OCI-LY1 (cell line): ENCODE measurements around the gene DMKN.

ENCODE experiments used
- EZH2 ChIP-seq: fragments of 200-600 bp; sonication (generic), shearing (Covaris generic); IDR thresholded peaks from 2 replicates; pipeline ENCODE4 v1.8.0; 2017; ENCODE audit warnings: borderline replicate concordance, mixed run types, mild to moderate bottlenecking, antibody characterized with exemption, low read length, moderate library complexity, mixed read lengths
- TF ChIP-seq, protein P1 (sequence below): fragments of 200-600 bp; sonication (generic), shearing (Covaris generic); IDR thresholded peaks from 2 replicates; pipeline ENCODE4 v1.5.1; 2017; ENCODE audit warnings: mild to moderate bottlenecking, antibody characterized with exemption, low read length, moderate library complexity, mixed read lengths

DNA sequence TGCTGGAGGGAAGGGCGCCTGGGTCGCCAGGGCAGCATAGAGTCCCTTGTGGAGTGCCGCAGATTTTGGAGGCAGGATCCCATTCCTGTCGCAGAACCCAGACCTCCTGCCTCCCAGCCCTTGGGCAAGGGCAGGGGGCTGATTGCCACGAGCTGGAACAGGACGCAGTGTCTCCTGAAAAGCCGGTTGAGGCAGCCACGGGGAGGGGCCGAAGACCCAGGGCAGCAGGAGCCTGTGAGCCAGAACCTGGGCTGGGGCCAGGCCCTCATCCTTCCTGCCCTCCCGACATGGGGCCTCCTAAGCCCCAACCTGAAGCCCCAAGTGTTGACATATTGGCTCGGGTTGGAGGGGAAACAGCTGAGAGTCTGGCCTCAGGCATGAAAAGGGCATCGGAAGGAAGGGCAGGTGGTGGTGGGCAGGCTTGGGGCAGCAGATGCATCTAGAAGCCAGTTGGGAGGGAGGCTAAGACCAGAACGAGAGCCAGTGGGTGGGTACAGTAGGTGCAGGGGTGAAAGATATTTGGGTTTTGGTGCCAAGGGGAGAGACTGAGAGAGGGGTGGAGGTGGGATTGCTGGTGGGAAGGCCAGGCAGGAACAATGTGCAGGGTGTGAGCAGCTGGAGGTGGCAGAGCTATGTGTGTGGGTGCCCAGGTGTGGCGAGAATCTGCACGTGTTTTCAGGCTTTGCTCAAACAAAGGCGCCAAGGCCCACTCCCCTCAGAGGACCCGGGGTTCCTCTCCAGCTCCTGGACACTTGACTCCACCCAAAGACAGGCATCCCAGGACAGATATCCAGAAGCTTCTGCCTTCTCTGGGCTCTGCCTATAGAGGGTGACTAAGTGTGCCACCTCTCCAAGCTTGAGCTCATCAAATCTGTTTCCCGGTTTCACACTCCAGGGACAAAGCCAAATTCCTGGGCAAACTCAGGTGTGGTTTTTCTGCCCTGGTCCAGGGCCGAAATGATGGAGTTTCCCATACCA lies 16.1 kb upstream of the DMKN start:
- TF ChIP-seq, protein P1, sequence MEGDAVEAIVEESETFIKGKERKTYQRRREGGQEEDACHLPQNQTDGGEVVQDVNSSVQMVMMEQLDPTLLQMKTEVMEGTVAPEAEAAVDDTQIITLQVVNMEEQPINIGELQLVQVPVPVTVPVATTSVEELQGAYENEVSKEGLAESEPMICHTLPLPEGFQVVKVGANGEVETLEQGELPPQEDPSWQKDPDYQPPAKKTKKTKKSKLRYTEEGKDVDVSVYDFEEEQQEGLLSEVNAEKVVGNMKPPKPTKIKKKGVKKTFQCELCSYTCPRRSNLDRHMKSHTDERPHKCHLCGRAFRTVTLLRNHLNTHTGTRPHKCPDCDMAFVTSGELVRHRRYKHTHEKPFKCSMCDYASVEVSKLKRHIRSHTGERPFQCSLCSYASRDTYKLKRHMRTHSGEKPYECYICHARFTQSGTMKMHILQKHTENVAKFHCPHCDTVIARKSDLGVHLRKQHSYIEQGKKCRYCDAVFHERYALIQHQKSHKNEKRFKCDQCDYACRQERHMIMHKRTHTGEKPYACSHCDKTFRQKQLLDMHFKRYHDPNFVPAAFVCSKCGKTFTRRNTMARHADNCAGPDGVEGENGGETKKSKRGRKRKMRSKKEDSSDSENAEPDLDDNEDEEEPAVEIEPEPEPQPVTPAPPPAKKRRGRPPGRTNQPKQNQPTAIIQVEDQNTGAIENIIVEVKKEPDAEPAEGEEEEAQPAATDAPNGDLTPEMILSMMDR, result no peak
- no peak for TF ChIP-seq EZH2
